OCI-LY1 (cell line): ENCODE results near the gene CCDC85C.

Experiments
- H2AFZ ChIP-seq: fragments of 200-600 bp; sonication (generic), shearing (Covaris generic); 2 replicates; pipeline ENCODE4 v1.6.0; 2014; ENCODE audit warnings: antibody characterized with exemption, mild to moderate bottlenecking, low read length
- H3F3A ChIP-seq: fragments of 200-600 bp; sonication (generic), shearing (Covaris generic); 2 replicates; pipeline ENCODE4 v1.6.0; 2014; ENCODE audit warnings: mild to moderate bottlenecking, antibody characterized with exemption, low read length, moderate library complexity; ENCODE audit not compliant: insufficient read depth
- H3K27ac ChIP-seq: fragments of 200-600 bp; sonication (generic); 2 replicates; pipeline ENCODE4 v1.5.1; 2014; ENCODE audit warnings: low read length, mixed run types, mild to moderate bottlenecking, low read depth; ENCODE audit not compliant: poor library complexity, severe bottlenecking
- H3K27me3 ChIP-seq: fragments of 200-600 bp; sonication (generic); 2 replicates; pipeline ENCODE4 v1.6.0; 2014; ENCODE audit warnings: antibody characterized with exemption, mild to moderate bottlenecking, low read length, moderate library complexity; ENCODE audit not compliant: insufficient read depth
- H3K36me3 ChIP-seq: fragments of 200-600 bp; sonication (generic); 2 replicates; pipeline ENCODE4 v1.6.1; 2014; ENCODE audit warnings: mild to moderate bottlenecking, antibody characterized with exemption, low read length, moderate library complexity, mixed read lengths; ENCODE audit not compliant: insufficient read depth
- H3K4me1 ChIP-seq: fragments of 200-600 bp; sonication (generic); 2 replicates; pipeline ENCODE4 v1.5.1; 2014; ENCODE audit warnings: mild to moderate bottlenecking, low read length, moderate library complexity; ENCODE audit not compliant: insufficient read depth, severe bottlenecking
- H3K4me2 ChIP-seq: fragments of 200-600 bp; sonication (generic), shearing (Covaris generic); 2 replicates; pipeline ENCODE4 v1.6.1; 2014; ENCODE audit warnings: low read length
- H3K4me3 ChIP-seq: fragments of 200-600 bp; sonication (generic); 2 replicates; pipeline ENCODE4 v1.5.1; 2014; ENCODE audit warnings: low read length, low read depth, mild to moderate bottlenecking, mixed read lengths; ENCODE audit not compliant: poor library complexity, severe bottlenecking
- H3K79me2 ChIP-seq: fragments of 200-600 bp; shearing (Covaris generic); 2 replicates; pipeline ENCODE4 v1.6.1; 2016; ENCODE audit warnings: mixed run types, low read length, mixed read lengths; ENCODE audit not compliant: insufficient read depth
- H3K9ac ChIP-seq: fragments of 200-600 bp; sonication (generic), shearing (Covaris generic); 2 replicates; pipeline ENCODE4 v1.6.1; 2014; ENCODE audit warnings: mild to moderate bottlenecking, low read length, mixed read lengths
- H3K9me2 ChIP-seq: fragments of 200-600 bp; sonication (generic), shearing (Covaris generic); 2 replicates; pipeline ENCODE4 v1.6.1; 2014; ENCODE audit warnings: low read depth, mild to moderate bottlenecking, low read length, mixed read lengths
- H3K9me3 ChIP-seq: fragments of 200-600 bp; shearing (Covaris generic); 2 replicates; pipeline ENCODE4 v1.6.1; 2014; ENCODE audit warnings: low read length, mixed read lengths
- H4K20me1 ChIP-seq: fragments of 200-600 bp; sonication (generic), shearing (Covaris generic); 2 replicates; pipeline ENCODE4 v1.6.0; 2016; ENCODE audit warnings: mild to moderate bottlenecking, low read length; ENCODE audit not compliant: insufficient read depth
- CTCF ChIP-seq: fragments of 200-600 bp; sonication (generic), shearing (Covaris generic); IDR thresholded peaks from 2 replicates; pipeline ENCODE4 v1.5.1; 2017; ENCODE audit warnings: mild to moderate bottlenecking, antibody characterized with exemption, low read length, moderate library complexity, mixed read lengths
- EZH2 ChIP-seq: fragments of 200-600 bp; sonication (generic), shearing (Covaris generic); IDR thresholded peaks from 2 replicates; pipeline ENCODE4 v1.8.0; 2017; ENCODE audit warnings: borderline replicate concordance, mixed run types, mild to moderate bottlenecking, antibody characterized with exemption, low read length, moderate library complexity, mixed read lengths

The CCDC85C gene

GRCh38 chr14:99539491-99539890 lies 64.5 kb downstream of the CCDC85C start:
- H3K9ac ChIP-seq, result no peak overlapping the region
- H3K79me2 ChIP-seq, result no peaks in the 10 kb centered on the region
- no peak overlapping the region for H2AFZ ChIP-seq
- no peaks in the 10 kb centered on the region for H3F3A ChIP-seq
- H3K9me3 ChIP-seq, result no peaks in the 10 kb centered on the region
- TF ChIP-seq CTCF (no peak), EZH2 (no peak)
- no peak overlapping the region for H3K4me3 ChIP-seq
- no peaks in the 10 kb centered on the region for H3K9me2 ChIP-seq
- no peaks in the 10 kb centered on the region for H3K4me1 ChIP-seq
- no peaks in the 10 kb centered on the region for H3K36me3 ChIP-seq
- no peak overlapping the region for H3K4me2 ChIP-seq
- no peaks in the 10 kb centered on the region for H4K20me1 ChIP-seq
- H3K27ac ChIP-seq, result no peak overlapping the region
- no peaks in the 10 kb centered on the region for H3K27me3 ChIP-seq

GRCh38 chr14:99538733-99539132 lies 65.3 kb downstream of the CCDC85C start:
- no peaks in the 10 kb centered on the region for H4K20me1 ChIP-seq
- H3K4me2 ChIP-seq, result no peak overlapping the region
- no peaks in the 10 kb centered on the region for H3K4me1 ChIP-seq
- no peaks in the 10 kb centered on the region for H3K9me2 ChIP-seq
- H3K9ac ChIP-seq, result no peak overlapping the region
- no peaks in the 10 kb centered on the region for H3K79me2 ChIP-seq
- H2AFZ ChIP-seq, result no peak overlapping the region
- no peak overlapping the region for H3K27ac ChIP-seq
- no peaks in the 10 kb centered on the region for H3K36me3 ChIP-seq
- no peaks in the 10 kb centered on the region for H3F3A ChIP-seq
- no peak overlapping the region for H3K4me3 ChIP-seq
- H3K9me3 ChIP-seq, result no peaks in the 10 kb centered on the region
- no peak for TF ChIP-seq EZH2
- TF ChIP-seq CTCF, result no peak
- no peaks in the 10 kb centered on the region for H3K27me3 ChIP-seq

- Histone ChIP-seq H3K27me3 (no peaks in the 10 kb centered on the region), H3K4me2 (no peak overlapping the region), H3K27ac (no peak overlapping the region), H3K9ac (no peak overlapping the region), H3K9me3 (no peaks in the 10 kb centered on the region), H3K4me1 (no peaks in the 10 kb centered on the region), H3K79me2 (no peaks in the 10 kb centered on the region), H3F3A (no peaks in the 10 kb centered on the region), H3K4me3 (no peak overlapping the region), H3K36me3 (no peaks in the 10 kb centered on the region), H4K20me1 (no peaks in the 10 kb centered on the region), H2AFZ (no peak overlapping the region), H3K9me2 (no peaks in the 10 kb centered on the region)
- no peak for TF ChIP-seq EZH2
- no peak for TF ChIP-seq CTCF
These were observed 65.7 kb downstream of the CCDC85C start for GRCh38 chr14:99538275-99538674.
